Activated T-helper 9 cell treated with anti-CD3 and anti-CD28 coated beads, Interleukin-2, amount 50 U/mL, for 16 hours (primary cell): ENCODE data around the gene MMRN2.
"Not testable (repeated sequence)": the region's sequence is repeated elsewhere in the genome, so short reads cannot be mapped to it uniquely, and the experiment has no call there.

Source experiments
- DNase-seq: peaks from one replicate; pipeline ENCODE4 v3.0.0-alpha.2; 2020; ENCODE audit warnings: low read depth

MMRN2 gene

DNA sequence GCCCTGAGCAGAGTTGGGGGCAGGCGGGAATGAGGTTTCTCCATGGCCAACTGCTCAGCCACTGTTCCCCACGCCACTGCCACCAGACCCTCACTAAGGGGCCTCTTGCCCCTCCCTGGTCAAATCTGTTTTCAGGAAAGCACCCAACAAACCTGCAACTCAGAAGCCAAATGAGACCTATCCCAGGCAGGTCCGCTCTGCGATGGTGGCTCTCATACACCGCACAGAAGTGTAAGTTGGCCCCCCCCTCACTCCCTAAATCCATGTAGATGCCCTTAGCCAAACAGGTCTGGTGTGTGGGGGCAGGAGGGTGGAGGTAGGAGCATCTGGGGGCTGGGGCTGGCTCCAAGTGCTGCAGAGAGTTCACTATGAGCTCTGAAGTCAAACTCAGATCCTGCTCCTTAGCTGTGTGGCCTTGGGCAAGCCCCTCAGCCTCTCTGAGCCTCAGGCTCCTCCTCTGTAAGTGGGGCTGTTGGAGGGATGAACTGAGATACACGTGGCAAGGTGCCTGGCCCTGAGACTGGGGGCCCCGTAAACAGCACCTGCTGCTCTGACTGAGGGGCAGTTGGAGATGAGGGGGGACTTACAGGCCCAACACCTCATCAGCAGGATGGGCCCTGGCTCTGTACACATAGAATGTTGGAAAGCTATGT lies 1.1 kb downstream of the MMRN2 start:
- no peak for DNase-seq

DNA sequence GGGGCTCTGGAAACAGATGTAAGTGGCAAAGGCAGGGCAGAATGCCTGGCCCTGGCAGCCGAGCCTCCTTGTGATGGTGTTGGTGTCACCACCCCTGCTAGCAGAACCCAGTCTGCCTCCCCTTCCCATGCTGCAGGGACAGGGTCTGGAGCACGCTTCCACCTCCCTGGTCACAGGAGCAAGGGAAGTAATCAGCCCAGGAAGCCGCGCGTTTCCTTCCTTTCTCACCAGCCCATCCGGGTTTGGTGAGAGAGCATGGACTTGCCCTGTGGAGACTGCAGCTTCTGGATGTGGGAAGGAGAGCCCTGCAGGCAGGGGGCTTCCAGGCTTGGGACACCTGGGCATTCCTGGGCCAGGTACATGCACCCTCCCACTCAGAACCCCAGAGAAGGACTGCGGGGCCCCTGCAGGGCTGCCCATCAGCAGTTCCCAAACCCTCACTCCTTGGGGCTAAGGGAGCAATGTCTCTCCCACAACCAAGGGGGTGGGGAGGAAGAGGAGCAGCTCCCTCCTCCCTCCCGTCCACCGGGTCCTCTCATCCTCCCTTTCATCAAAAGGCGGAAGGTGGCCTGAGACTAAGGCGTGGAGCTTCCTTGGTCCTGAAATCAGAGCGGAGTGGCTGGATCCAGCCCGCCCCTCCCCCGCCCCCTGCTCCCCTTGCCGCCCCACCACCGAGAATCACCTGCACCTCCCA lies 1.8 kb downstream of the MMRN2 start:
- no peak for DNase-seq

DNA sequence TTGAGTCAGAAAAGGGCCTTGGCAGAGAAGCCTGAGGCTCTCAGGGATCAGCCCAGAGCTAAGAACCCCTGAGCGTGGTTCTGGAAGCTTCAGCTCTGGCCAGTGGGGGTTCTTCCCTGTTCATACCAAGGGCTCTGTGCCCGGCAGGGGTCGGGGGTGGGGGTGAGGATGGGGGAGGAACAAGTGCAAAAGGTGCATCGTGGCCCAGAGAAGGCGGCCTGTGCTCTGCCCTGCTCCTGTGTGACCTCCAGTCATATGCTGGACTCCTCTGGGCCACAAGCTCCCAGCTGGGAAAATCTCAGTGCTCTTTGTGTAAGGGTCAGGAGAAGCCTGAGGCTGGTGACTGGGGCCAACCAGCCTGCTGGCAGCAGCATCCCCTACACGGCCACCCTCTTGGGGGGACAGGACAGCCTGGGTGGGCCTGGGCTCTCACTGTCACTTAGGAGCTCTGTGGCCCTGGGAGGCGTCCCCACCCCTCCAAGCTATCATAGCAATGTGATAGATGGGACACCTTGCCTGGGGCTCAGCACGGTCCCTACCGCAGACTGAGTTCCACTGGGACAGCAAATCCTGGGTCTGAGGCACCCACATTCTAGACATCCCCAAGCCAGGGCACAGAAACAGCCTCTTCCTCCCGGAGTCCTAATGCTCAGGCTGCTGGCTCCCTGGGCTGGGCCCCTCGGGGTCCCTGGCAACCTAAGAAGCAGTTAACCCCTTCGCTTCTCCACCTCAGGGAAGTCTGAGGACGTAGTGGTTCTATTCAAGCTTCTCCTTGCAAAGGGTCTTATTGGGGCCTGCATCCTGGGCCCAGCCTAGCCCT lies 2.5 kb downstream of the MMRN2 start:
- no peak for DNase-seq

DNA sequence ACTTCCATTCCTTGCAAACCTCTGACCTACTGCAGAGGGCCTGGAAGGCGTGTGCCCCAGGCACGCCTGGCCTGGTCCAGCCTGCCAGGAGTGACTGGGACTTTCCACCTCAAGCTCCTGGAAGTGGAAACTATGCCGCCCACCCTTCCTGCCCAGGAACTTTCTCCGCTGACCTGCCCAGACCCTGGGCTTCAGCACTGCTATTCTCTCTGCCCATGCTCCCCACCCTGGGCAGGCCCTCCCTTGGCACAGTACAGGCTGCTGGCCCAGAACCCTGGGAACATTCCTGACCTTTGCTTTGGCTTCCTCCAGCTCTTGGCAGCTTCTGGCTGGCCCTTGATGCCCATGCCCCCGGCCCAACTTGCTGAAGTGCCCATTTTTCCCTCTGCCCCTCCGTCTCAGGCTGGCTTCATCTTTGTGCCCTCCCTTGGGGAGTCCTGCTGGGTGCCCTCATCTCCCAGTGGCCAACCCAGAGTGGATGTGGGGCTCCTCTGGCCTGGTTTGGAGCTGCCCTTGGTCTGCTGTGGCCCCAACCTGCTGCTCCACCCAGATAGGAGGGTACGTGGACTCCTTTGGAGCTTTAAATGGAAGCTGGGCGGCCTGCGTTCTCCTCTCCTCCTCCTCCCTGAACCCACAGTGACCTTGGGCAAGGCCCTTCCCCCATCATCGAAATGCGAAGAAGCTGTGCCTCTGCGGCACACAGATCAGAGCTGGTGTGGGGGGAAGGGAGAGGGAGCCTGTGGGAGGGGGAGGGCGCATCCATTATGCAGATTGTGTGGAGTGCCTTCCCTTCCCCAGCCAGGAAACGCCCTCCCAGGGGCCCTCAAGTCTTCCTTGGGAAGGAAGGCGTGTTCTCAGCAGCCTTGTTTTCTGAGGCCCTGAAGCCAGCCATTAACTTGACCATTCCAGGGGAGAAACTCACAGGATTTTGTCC lies 3.4 kb downstream of the MMRN2 start:
- no peak for DNase-seq

DNA sequence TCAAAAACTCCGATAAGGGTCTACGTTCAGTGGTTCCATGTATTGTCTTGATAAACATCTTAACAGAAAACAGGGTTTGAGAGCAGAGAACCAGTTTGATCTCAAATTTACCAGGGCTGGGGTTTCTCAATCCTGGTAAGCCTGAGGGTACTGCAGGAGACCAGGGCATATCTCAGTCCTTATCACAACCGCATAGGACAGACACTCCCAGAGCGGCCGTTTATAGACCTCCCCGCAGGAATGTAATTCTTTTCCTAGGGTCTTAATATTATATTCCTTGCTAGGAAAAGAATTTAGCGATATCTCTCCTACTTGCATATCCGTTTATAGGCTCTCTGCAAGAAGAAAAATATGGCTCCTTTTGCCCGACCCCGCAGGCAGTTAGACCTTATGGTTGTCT lies 4.7 kb downstream of the MMRN2 start:
- DNase-seq: not testable (repeated sequence)

DNA sequence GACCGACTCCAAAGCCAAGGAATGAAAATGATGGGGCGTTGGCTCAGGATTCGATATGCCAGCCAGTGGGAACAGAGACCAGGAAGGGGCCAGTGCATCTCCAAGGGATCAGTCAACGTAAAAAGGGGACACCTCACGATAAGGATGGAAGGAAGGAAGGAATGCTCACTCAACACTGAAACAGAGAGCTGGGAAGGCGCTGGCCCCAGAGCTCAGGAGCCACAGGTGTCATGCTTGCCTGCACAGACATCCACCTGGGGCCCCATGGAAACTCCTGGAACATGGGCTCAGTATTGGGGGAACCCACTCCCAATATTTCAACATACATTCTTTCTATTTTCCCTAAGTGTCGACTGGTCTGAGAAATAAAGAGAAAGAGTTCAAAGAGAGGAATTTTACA lies 5.3 kb downstream of the MMRN2 start:
- no peak for DNase-seq

DNA sequence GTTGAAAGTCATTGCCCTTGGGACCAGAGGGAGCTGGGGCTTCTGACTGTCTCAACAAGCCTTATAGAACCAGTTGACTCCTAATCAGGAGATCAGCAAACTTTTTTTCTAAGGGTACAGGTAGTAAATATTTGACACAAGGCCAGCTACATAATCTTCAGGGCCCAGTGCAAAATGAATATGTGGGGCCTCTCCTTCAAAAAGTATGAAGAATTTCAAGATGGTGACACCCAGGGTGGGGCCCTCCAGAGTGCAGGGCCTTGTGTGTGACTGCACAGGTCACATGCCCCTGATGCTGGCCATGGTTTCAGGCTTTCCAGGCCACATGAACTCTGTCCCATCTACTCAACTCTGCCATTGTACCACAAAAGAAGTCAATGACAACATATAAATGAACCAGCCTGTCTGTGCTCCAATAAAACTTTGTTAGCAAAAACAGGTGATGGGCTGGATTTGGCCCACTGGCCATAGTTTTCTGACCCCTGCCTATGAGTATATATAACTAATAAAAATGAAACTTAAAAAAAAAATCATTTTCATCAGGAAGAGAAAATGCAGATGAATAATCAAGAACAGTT lies 6.1 kb downstream of the MMRN2 start:
- no peak for DNase-seq

DNA sequence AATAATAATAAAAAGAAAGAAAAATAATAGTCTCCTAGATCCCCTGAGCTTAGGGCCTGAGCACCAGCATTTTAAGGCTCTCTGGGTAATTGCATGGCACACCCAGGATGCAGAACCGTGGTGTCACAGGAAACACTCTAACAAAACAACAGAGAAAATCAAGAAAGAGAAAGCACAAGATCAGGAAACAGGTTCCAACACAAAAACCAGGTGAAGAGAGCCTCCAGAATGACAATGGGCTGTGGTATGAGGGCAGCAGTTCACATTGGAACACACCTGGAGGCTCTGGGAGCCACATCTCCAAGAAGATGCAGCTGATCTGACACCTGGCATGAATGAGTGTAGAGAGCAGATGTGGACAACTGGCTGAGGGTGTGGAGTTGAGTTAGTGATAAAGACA lies 7.1 kb downstream of the MMRN2 start:
- no peak for DNase-seq

DNA sequence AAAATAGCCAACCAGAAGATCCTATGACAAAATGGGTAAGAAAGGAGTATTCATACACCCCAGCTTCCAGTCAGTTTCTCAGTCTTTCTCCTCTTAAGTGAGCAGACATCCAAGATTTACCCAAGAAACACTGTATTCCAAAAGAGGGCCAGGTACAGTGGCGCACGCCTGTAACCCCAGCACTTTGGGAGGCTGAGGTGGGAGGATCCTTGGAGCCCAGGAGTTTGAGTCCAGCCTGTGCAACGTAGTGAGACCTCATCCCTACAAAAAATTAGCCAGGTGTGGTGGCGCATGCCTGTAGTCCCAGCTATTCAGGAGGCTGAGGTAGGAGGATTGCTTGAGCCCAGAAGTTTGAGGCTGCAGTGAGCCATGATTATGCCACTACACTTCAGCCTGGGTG lies 9.6 kb downstream of the MMRN2 start:
- not testable (repeated sequence) for DNase-seq

DNA sequence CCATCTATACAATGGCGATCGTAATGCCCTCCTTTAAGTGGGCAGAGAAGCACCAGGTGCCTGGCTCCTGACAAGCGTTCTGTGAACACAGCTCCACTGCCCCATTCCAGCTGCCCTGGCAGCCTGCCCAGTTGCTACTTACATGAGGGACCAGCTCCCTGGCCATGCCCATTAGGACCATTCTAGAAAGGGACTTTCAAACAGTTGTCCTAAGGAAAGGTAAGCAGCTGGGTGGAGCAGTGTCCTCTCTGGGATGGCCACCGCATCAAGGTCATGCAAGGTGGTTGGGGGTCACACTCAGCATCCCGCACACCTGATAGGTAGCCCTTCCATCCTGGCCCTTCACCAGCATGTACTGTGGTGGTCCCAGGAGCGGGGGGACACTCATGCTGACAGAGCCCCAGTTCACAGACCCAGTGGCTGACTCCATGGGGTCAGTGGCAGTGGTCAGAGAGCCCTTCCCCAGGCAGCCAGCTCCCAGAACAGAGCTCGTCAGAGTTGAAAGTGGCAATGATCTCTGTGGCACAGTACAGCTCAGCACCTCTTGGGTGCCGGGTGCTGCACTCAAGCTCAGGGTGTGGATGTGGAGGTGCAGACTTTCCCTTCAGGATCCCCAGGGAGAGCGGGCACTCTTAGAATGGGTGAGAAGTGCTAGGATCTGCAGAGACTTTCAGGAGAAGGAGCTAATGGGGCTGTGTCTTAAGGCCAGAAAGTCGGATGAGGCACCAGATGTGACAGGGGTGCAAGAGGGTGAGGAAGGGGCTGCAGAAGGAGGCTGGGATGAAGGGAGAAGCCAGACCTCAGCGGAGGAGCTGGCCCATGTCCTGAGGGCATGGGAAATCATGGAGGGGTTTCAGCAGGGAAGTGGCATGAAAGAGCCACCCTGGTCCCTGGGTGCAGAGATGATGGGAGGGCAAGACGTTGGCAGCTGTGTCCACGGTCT lies 10.9 kb downstream of the MMRN2 start:
- no peak for DNase-seq

DNA sequence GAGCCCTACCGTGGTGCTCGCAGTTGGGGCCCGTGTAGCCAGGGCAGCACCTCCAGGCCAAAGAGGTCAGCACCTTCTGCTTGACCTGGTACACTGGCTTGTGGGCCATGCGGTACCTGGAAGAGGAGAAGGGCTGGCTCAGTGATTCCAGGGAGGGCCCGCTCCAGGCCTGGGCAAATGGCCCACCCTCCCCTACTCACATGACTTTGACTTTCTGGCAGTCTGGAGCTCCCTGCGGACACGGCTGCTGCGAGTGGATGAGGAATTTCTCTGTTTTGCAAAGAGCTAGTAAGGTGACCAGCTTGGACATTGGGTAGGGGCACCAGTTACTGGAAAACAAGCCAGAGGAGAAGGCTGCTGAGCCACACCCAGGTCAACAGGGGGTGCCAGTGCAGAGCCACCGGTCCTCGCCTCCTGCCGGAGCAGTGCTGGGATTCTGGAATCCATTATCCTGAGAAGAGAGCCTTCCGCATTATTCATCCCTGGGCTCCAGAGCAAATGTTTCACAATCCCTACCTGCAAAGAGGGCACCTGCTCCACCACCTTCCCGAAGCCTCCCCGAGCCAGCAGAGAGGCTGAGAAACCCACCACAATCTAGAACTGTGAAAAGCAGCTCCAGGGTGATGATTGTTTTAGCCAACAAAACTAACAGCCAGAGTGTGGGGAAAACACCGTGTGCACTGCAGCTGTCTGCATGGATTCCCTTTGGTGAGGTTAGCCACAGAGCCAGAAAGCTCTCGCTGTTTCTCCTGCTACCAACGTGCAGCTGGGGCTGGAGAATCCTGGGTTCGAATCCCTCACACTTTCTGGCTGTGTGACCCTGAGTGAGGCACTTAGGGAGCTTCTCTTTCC lies 11.8 kb downstream of the MMRN2 start:
- DNase-seq: no peak

DNA sequence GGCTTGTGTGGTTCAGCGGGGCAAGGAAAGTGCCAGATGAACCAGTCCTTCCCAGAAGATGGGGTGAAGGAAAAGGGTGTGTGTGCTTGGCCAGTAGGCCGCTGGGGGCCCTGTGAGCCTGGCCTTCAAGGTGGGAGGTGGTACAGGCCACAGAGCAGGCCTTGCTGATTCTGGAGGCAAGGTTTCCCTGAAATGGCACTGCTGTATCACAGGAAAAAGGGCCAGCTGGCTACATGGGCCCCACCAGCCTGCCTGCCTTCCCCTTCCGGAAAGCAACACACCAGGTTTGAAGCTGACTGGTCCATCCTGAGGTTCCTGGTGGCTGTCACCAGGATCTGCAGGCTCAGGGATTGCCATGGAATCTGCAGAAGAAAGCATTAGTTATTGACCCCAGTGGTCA lies 12.5 kb downstream of the MMRN2 start:
- no peak for DNase-seq

DNA sequence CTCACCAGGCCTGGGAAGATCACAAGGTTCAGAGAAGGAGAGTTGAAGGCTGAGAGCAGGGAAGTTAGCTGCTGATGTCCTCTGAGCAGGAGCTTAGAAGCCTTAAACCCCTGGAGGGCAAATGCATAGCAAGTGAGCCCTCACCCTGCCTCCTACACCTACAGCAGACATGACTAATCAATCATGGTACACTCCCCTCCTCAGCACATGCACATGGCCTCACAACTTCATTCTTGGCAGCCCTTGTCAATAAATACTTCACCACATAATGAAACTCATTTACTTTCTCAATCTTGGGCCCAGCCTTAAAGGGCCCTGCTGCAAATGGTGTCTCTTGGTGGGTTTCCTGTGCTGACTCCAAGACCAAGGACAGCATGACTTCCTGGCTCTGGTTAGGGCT lies 12.9 kb downstream of the MMRN2 start:
- no peak for DNase-seq

DNA sequence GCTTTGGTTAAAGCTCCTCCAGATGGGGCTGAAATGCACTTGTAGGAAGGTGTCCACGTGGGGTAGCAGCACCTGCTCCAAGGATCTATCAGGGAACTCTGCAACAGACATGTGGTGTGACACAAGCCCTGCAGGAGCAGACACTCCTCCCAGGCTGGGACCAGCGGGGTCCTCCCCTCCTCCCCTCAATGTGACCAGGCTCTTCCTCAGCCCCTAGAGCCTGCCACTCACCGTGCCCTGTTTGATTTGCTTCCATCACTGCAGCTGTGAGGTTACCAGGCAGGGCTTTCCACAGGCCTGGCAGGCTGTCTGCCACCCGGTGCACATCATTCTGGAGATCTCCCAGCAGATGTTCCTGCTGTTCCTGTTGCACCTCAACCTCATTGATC lies 13.4 kb downstream of the MMRN2 start:
- no peak for DNase-seq

DNA sequence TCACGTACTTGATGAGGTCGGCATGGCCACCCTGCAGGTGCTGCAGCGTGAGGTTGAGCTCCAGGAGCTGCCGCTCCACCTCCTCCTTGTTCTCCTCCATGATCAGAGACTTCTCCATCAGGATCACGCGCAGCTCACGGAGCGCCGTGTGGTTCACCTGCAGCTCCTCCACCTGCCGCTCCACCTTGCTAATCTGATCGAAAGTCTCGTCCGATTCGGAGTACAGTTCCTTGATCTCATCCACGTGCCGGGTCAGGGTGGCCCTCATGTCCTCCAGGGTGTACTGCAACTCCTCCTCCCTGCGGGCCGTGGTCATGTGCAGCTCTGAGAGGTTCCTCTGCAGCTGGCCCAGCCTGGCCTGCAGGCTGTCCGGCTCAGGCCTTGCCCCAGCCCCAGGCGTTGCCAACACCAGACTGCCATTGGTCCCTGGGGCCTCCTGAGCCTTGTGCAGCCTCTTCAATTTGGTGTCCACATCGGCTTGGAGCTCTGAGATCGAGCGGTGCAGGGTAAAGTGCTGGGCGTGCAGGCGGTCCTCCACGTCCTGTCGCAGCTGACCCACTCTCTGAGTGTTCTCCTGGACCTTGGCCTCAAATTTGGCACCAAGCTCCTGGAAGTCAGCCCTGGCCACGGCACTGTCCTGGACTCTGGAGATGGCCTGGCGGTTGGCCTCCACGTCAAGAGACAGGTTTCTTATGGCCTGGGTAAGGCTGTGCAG lies 13.9 kb downstream of the MMRN2 start:
- no peak for DNase-seq

DNA sequence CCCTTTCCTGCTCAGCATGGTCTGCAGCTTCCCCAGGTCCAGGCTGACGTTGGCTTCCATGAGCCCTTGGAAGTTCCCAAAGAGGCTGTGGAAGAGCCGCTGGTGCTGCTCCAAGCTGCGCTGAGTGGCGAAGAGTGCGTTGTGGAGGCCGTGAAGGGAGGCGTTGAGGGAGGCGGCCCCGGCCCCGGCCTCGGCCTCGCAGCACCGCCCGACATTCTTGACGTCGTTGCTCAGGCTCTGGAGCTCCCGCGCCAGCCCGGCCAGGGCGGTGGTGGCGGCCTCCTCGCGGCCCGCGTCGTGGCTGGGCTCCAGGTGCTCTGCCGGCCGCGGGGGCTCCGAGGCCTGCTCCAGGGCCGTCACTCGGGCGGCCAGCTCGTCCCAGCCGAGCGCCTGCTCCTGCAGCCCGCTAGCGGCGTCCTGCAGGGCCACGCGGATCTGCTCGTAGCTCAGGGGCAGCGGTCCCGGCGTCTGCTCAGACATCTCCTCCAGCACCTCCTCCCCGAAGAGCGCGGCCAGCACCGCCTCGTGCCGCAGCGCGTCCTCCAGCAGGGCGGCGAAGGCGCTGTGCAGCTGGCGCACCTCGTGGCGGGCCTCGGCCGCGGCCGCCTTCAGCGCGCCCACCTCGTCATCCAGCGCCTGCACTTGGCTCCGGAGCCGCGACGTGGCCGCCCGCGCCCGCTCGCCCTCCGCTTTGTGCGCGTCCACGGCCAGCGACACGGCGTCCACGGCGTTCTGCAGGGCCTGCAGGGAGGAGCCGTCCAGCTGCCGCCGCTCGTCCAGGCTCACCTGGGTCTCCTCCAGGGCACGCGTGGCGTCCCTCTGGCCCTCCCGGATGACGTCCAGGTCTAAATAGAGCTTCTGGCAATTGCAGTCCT lies 14.7 kb downstream of the MMRN2 start:
- DNase-seq: no peak

DNA sequence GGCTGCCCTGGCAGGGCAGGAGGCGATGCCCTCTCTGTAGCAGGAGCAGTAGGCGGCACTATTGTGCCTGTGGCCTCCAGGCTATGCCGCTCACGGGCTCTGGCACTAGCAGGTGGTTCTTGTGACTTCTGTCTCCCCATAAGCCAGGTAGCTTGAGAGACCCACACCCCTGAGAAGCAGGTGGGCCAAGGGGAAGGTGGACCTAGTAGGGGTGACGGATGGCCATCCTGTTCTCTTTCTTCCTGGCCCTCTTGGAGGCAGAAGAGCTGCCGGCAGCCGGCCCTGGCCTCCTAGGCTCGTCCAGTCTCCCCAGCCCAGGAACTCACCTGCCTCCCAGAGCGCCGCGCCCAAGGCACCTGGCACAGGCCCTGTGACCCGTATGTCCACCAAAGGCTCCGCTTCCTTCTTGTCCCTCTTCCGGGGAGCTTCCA lies 15.4 kb downstream of the MMRN2 start:
- DNase-seq: no peak

DNA sequence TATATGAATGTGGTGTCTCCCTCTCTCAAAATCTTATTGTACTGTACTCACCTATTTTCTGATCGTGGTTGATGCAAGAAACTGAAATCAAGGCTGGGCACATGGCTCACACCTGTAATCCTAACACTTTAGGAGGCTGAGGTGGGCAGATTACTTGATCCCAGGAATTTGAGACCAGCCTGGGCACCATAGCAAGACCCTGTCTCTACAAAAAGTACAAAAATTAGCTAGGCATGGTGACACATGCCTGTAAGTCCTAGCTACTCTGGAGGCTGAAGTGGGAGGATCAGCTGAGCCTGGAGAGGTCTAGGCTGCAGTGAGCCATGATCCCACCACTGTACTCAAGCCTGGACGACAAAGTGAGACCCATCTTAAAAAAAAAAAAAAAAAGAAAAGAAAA lies 16.0 kb downstream of the MMRN2 start:
- no peak for DNase-seq
